Thoracic aorta endothelial cell (primary cell): ENCODE measurements around the gene APEX1. TPM values are rescaled to one million over a fixed set of nuclear protein-coding genes. Genes with fewer than 3 reads are reported as not detected.

Experiments
- small RNA-seq: library from RNA; depleted of rRNA; stranded (forward); fragments of <200 nt; gene quantifications from one replicate; pipeline ENCODE3, GENCODE V24; 2012
- total RNA-seq: library from RNA; depleted of rRNA; stranded (reverse); fragments of >200 nt; gene quantifications from 2 replicates; pipeline ENCODE4 v1.2.3, GENCODE V29; 2012

The APEX1 gene
- total RNA-seq, result 83.8 and 85.9 TPM in 2 replicates

GRCh38 chr14:20454516-20455354 lies at the start of gene APEX1, which contains the start of gene OSGEP:
TSS of gene APEX1 (plus strand) at chr14:20455226. CDS start at chr14:20455646, 420 bp downstream.
TSS of gene OSGEP (minus strand) at chr14:20454812. CDS start at chr14:20454683, 129 bp downstream.

GRCh38 chr14:20412876-20413743 lies 41.9 kb upstream of the APEX1 start, which contains the start of gene TEP1:
TSS of gene TEP1 (minus strand) at chr14:20413501. CDS start at chr14:20408439, 5,062 bp downstream.

DNA sequence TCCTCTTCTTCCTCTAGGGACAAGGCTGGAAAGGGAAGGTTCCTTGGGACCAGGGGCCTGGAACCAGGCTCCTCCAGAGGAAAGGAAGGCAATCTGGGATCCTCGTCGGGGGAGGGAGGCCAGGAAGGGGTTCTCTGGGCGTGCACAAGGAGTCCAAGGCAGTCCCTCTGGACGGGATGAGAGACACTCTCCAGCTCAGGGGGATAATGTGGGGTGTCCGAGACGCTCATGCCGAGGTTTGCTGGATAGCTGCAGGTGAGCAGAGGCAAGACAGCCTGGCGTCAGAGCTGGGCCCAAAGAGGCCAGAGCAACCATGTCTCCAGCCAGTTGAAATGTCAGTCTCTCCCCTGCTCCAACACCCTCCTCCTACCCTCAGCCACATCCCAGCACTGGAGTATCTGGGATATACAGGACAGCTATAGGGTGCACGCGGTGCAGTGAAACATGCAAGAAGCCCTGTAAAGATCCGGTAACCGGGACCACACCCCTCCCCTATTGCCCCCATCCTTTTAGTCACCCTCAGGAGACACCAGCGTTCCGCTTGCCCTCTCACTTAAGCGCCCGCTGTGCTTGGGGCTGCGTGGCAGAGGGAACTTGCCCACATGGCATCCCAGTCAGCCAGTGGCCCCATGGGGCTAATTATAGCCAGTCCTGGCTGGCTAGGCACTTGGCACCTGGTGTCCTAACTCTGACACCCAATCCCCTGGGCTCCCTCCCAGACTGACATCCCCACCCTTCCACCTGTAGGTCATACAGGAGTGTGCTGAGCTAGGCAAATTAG lies 19.3 kb upstream of the APEX1 start, which contains the start of gene KLHL33:
Gene KLHL33 (minus strand): TSS at position 585 of the 781 bp plus-strand sequence. CDS start 355 bp downstream, at position 230.

GRCh38 chr14:20461225-20462141 lies 6.5 kb downstream of the APEX1 start, which contains the start of gene PIP4P1:
TSS of gene PIP4P1 (minus strand) at chr14:20461434. CDS start at chr14:20461325, 109 bp downstream.

GRCh38 chr14:20469242-20469889 lies 14.3 kb downstream of the APEX1 start, which contains the start of gene PNP:
TSS of gene PNP (plus strand) at chr14:20469406. CDS start at chr14:20469525, 119 bp downstream.

Small RNAs within 50 kb of the gene (small RNA-seq; reads per million reads assigned to genes)
- 4.4 reads per million, percentile 77 among the genes with 10 or more reads in this experiment for gene RNA5SP382

Other genes with a start within 250 kb of the APEX1 start
- not detected in 2 replicates for gene OR11H6, start 231.5 kb upstream of the APEX1 start, total RNA-seq
- gene OR11H7, start 226.2 kb upstream of the APEX1 start, total RNA-seq, result not detected in 2 replicates
- gene OR11H4, start 215.9 kb upstream of the APEX1 start, total RNA-seq, result not detected in 2 replicates
- 17.7 and 28.3 TPM in 2 replicates for gene TTC5, start 149.3 kb upstream of the APEX1 start, total RNA-seq
- 35.2 and 41.4 TPM in 2 replicates for gene CCNB1IP1, start 121.9 kb upstream of the APEX1 start, total RNA-seq
- 21.3 and 22.3 TPM in 2 replicates for gene PARP2, start 111.6 kb upstream of the APEX1 start, total RNA-seq
- 26.5 and 34.8 TPM in 2 replicates for gene TEP1, start 41.7 kb upstream of the APEX1 start, total RNA-seq
- gene KLHL33, start 19.1 kb upstream of the APEX1 start, total RNA-seq, result not detected in 2 replicates
- 39.1 and 46.2 TPM in 2 replicates for gene OSGEP, start 414 bp upstream of the APEX1 start, total RNA-seq
- 17.2 and 18.4 TPM in 2 replicates for gene PIP4P1, start 6.2 kb downstream of the APEX1 start, total RNA-seq
- 298 and 424 TPM in 2 replicates for gene PNP, start 14.2 kb downstream of the APEX1 start, total RNA-seq
- gene RNASE10, start 50.3 kb downstream of the APEX1 start, total RNA-seq, result not detected in 2 replicates
- gene RNASE9, start 105.8 kb downstream of the APEX1 start, total RNA-seq, result not detected in 2 replicates
- gene RNASE11, start 132.8 kb downstream of the APEX1 start, total RNA-seq, result not detected in 2 replicates
- gene RNASE12, start 136.2 kb downstream of the APEX1 start, total RNA-seq, result not detected in 2 replicates
- not detected in 2 replicates for gene OR6S1, start 186.5 kb downstream of the APEX1 start, total RNA-seq
- 7.4 and 7.5 TPM in 2 replicates for gene RNASE4, start 229.3 kb downstream of the APEX1 start, total RNA-seq
- gene ANG, start 233.5 kb downstream of the APEX1 start, total RNA-seq, result 4.3 and 4.7 TPM in 2 replicates